B cell (primary cell): Measurements from ENCODE around the gene UTS2R. TPM values are rescaled to one million over a fixed set of nuclear protein-coding genes. Genes with fewer than 3 reads are reported as not detected.

Source experiments
- ATAC-seq: fragments of 200-7000 bp; cut with Tn5 transposase; one replicate; pipeline ENCODE4 v1.10.0; 2021; ENCODE audit warnings: low read depth, mild to moderate bottlenecking, moderate number of reproducible peaks, moderate library complexity
- CTCF ChIA-PET: fragments of 350-600 bp; sonication (Branson Sonifier 250); formaldehyde crosslinking; loops from one replicate; lab custom pipeline; 2021; ENCODE audit warnings: antibody characterized with exemption, inconsistent platforms; lab: Charles Lee
- POLR2A ChIA-PET: fragments of 350-600 bp; sonication (Branson Sonifier 250); formaldehyde crosslinking; loops from one replicate; lab custom pipeline; 2021; ENCODE audit warnings: antibody characterized with exemption; lab: Charles Lee
- DNase-seq: peaks from one replicate; pipeline ENCODE4 v3.0.0; 2013
- H2AFZ ChIP-seq: 2 replicates; pipeline ENCODE4 v1.6.1; 2012; ENCODE audit warnings: mild to moderate bottlenecking, low read depth, low read length; ENCODE audit not compliant: insufficient read depth, poor library complexity, severe bottlenecking
- H3K27ac ChIP-seq, 2 donors: 1 replicate in 1 of 2; 2 replicates in 1 of 2; pipeline ENCODE4 v1.5.1; 2012 to 2013; ENCODE audit warnings: low read length in 2 of 2, mild to moderate bottlenecking in 2 of 2, moderate library complexity in 1 of 2
- H3K27me3 ChIP-seq, 4 experiments: fragments of 200-600 bp in 1 of 4; sonication (generic) in 1 of 4; replicated peaks in 1 of 4; 1 replicate in 2 of 4; 2 replicates in 2 of 4; pipeline versions ENCODE4 v1.6.1 to v1.7.0; 2013 to 2016; ENCODE audit warnings: low read length in 3 of 4, mild to moderate bottlenecking in 2 of 4, mixed read lengths in 1 of 4, moderate library complexity in 1 of 4; ENCODE audit not compliant: insufficient read depth in 4 of 4, control insufficient read depth in 3 of 4; ENCODE audit errors: control extremely low read depth in 1 of 4
- H3K36me3 ChIP-seq, 2 experiments: replicated peaks in 1 of 2; 1 replicate in 1 of 2; 2 replicates in 1 of 2; pipeline versions ENCODE4 v1.6.1 to v1.7.1; 2013; ENCODE audit warnings: low read length in 1 of 2; ENCODE audit not compliant: insufficient read depth in 2 of 2, control insufficient read depth in 1 of 2; ENCODE audit errors: control extremely low read depth in 1 of 2, extremely low read depth in 1 of 2
- H3K4me1 ChIP-seq, 2 donors: fragments of 200-600 bp in 1 of 2; sonication (generic) in 1 of 2; 1 replicate in 1 of 2; 2 replicates in 1 of 2; pipeline versions ENCODE4 v1.5.1 to v1.6.1; 2013 to 2017; ENCODE audit warnings: low read length in 2 of 2; ENCODE audit not compliant: control insufficient read depth in 2 of 2, insufficient read depth in 2 of 2
- H3K4me2 ChIP-seq: replicated peaks from 2 replicates; pipeline ENCODE3; 2012; ENCODE audit warnings: mild to moderate bottlenecking, low read depth, low read length; ENCODE audit not compliant: poor library complexity, severe bottlenecking
- H3K4me3 ChIP-seq, 5 experiments: fragments of 200-600 bp in 1 of 5; sonication (generic) in 1 of 5; 1 replicate in 3 of 5; 2 replicates in 2 of 5; pipeline versions ENCODE4 v1.5.1 to v1.7.0; 2011 to 2016; ENCODE audit warnings: low read length in 4 of 5, mild to moderate bottlenecking in 4 of 5, low read depth in 2 of 5, control low read depth in 1 of 5, moderate library complexity in 1 of 5; ENCODE audit not compliant: insufficient read depth in 1 of 5; ENCODE audit errors: control extremely low read depth in 1 of 5, extremely low read depth in 1 of 5
- H3K79me2 ChIP-seq: fragments of 200-600 bp; sonication (generic); one replicate; pipeline ENCODE4 v1.6.0; 2016; ENCODE audit warnings: low read length; ENCODE audit not compliant: control insufficient read depth, insufficient read depth
- H3K9ac ChIP-seq: fragments of 200-600 bp; sonication (generic); 2 replicates; pipeline ENCODE4 v1.6.1; 2017; ENCODE audit warnings: mild to moderate bottlenecking, low read length, moderate library complexity
- H3K9me3 ChIP-seq, 3 donors: one replicate each; pipeline versions ENCODE4 v1.6.1 to v1.7.1; 2013; ENCODE audit warnings: low read length in 2 of 3; ENCODE audit not compliant: control insufficient read depth in 2 of 3, insufficient read depth in 1 of 3; ENCODE audit errors: control extremely low read depth in 1 of 3
- H4K20me1 ChIP-seq: 2 replicates; pipeline ENCODE4 v1.6.0; 2012; ENCODE audit warnings: mild to moderate bottlenecking, low read length; ENCODE audit not compliant: insufficient read depth, control insufficient read depth, poor library complexity, severe bottlenecking
- H3K27ac Mint-ChIP-seq: one replicate; pipeline ENCODE4 v1.8.0; 2021; ENCODE audit warnings: mixed read lengths
- H3K27me3 Mint-ChIP-seq: one replicate; pipeline ENCODE4 v1.8.0; 2021; ENCODE audit warnings: mixed read lengths
- H3K4me1 Mint-ChIP-seq: one replicate; pipeline ENCODE4 v1.8.0; 2021; ENCODE audit warnings: mixed read lengths
- H3K4me3 Mint-ChIP-seq: one replicate; pipeline ENCODE4 v1.8.0; 2021; ENCODE audit warnings: mixed read lengths
- H3K9me3 Mint-ChIP-seq: one replicate; pipeline ENCODE4 v1.8.0; 2022; ENCODE audit warnings: mixed read lengths; ENCODE audit not compliant: insufficient read depth
- CTCF ChIP-seq: fragments of 200-600 bp; IDR thresholded peaks from one replicate; pipeline ENCODE4 v1.8.0; 2022; ENCODE audit warnings: antibody characterized with exemption, mild to moderate bottlenecking
- EZH2 ChIP-seq: IDR thresholded peaks from 2 replicates; pipeline ENCODE4 v1.6.1; 2012; ENCODE audit warnings: borderline replicate concordance, low read depth, mild to moderate bottlenecking, moderate library complexity, low read length; ENCODE audit not compliant: insufficient read depth, poor library complexity, severe bottlenecking
- whole genome bisulfite sequencing: methylation state at CpG from one replicate; pipeline ENCODE4 v1.1.5; 2013; ENCODE audit warnings: missing lambda C conversion rate; ENCODE audit not compliant: insufficient coverage; 5-methylcytosine and 5-hydroxymethylcytosine counted together
- intact Hi-C: fragments of 100-400 bp; cut with micrococcal nuclease; formaldehyde crosslinking; loops from one replicate; pipeline ENCODE4 v1.10.0; 2022
- polyA plus RNA-seq: library from polyadenylated mRNA; depleted of rRNA; stranded (reverse); fragments of >200 nt; gene quantifications from 2 replicates; pipeline ENCODE4 v1.2.3, GENCODE V29; 2012
- total RNA-seq, 2 donors: library from RNA; stranded (reverse); fragments of 120-200 nt in 1 of 2; gene quantifications; 1 replicate in 1 of 2; 2 replicates in 1 of 2; pipeline versions ENCODE4 v1.2.3 to v1.2.4, GENCODE V29; 2013 to 2022

The UTS2R gene
- total and polyA plus RNA-seq, 2 donors (not counting 1 experiment from before 2014, with no cell fraction given), result 0.86 TPM; not detected in 1

DNA sequence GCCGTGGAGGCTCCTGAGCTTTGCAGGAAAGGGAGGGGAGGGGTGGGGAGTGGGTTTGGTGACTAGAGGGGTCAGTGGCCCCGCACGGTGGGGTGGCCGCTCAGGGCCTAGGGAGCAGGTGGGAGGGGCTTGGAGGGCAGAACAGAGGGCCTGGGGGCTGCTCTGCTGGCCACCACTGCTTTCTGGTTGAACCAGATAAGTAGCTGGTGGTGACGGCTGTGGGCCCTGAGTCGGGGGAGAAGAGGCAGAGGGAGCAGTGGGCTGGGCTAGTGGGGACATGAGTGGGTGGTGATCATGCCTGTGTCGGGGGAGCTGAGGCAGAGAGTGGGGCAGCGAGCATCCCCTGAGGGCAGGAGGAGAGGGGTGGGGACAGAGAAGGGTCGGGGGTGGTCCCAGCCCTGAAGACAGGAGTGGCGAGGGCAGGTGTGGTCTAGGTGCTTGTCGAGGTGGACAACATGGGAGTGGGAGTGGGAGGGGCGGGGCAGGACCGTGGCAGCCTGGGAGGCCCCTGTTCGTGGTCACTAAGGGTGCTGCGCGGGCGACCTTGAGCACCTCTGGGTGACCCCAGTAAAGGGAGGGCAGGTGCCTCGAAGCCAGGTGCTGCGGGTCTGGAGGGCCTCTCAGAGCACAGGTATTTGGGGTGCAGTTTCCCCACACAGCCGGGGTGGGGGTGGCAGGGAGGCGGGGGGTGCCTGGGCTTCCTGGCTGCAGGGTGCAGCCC is 47.9 kb upstream of the UTS2R start:
- TF ChIP-seq EZH2, result no peak
- TF ChIP-seq CTCF, result no peak
- Histone ChIP-seq H3K79me2 (no peaks in the 10 kb centered on the region), H3K4me3 (no peak overlapping the region), H3K4me2 (no peak overlapping the region), H2AFZ (no peak overlapping the region), H3K9me3 (peaks cover 0 to 15% (median 0%) of the 10 kb centered on the region in 3 donors), H3K27me3 (peaks cover 0 to 31% (median 6%) of the 10 kb centered on the region in 4 experiments), H3K27ac (no peak overlapping the region), H3K9ac (no peak overlapping the region), H4K20me1 (no peaks in the 10 kb centered on the region), H3K36me3 (no peaks in the 10 kb centered on the region), H3K4me1 (peaks cover 8 to 9% of the 10 kb centered on the region in 2 donors)
- no peak overlapping the region for H3K4me3 Mint-ChIP-seq
- H3K27ac Mint-ChIP-seq, result no peak overlapping the region
- intact Hi-C loops, result no loop called here
- H3K27me3 Mint-ChIP-seq, result peaks cover 4% of the 10 kb centered on the region
- peaks cover 3% of the 10 kb centered on the region for H3K4me1 Mint-ChIP-seq
- H3K9me3 Mint-ChIP-seq, result no peaks in the 10 kb centered on the region
- ChIA-PET POLR2A (no interaction called here), CTCF (interaction anchor here (1.2 to 6.7 kb wide), 4 partner anchors 23 to 118 kb away, joined by 3 to 68 read pairs (median 39); no protein-coding TSS in a partner anchor)
- DNase-seq, result no peak
- no peak for ATAC-seq
- 77% methylated on average over 19 of the region's 21 CpGs for WGBS
